ENCODE data around the gene REEP1. TPM values are rescaled to one million over a fixed set of nuclear protein-coding genes. Genes with fewer than 3 reads are reported as not detected.

The REEP1 gene
- total RNA-seq, 4 donors from 2014 or later, result 0.39 to 3.3 (median 1.7) TPM

- Histone ChIP-seq H3K27ac (no peak overlapping the region), H3K9me3 (no peaks in the 10 kb centered on the region), H3K4me1 (peaks cover 0 to 4% (median 1%) of the 10 kb centered on the region in 4 donors), H3K27me3 (no peaks in the 10 kb centered on the region), H3K4me3 (no peak overlapping the region), H3K36me3 (peaks cover 3 to 66% (median 26%) of the 10 kb centered on the region in 3 donors)
- 51 to 52% methylated on average over 1 of the region's 1 CpG for WGBS, 2 donors
- no peak for TF ChIP-seq POLR2A (IDR thresholded peaks at IDR 0.05)
- TF ChIP-seq EP300 (IDR thresholded peaks at IDR 0.05), result no peak
- TF ChIP-seq CTCF (IDR thresholded peaks at IDR 0.05), result no peak
- DNase-seq (ENCODE audit: low spot score in 2 of 2), result no peak
These were observed 124.4 kb downstream of the REEP1 start for GRCh38 chr2:86213056-86213455.

DNA sequence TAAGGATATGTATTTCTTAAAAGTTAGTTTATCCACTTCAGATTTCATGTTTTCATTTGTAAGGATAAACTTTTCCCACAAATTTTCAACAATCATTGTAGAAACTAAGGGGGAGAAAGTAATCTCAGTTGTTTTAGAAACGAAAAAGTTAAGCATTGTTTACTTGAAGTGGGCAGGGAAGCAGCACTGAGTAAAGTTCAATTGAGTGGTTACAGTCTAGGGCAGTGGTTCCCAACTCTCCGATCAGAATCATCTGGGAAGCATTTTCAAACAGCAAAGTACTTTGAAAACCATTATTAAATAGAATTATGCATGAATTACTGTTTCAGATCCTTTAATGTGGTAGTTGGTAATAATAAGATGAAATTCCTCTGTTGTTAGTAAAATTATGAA is 125.6 kb downstream of the REEP1 start:
- WGBS, 2 donors, result 77 to 89% methylated on average over 2 of the region's 2 CpGs
- Histone ChIP-seq H3K27ac (no peak overlapping the region), H3K36me3 (peaks cover 6 to 79% (median 33%) of the 10 kb centered on the region in 3 donors), H3K9me3 (no peaks in the 10 kb centered on the region), H3K27me3 (no peaks in the 10 kb centered on the region), H3K4me3 (no peak overlapping the region), H3K4me1 (peaks cover 0 to 3% (median 0%) of the 10 kb centered on the region in 4 donors)
- no peak for DNase-seq (ENCODE audit: low spot score in 2 of 2)
- TF ChIP-seq CTCF (IDR thresholded peaks at IDR 0.05) (no peak), EP300 (IDR thresholded peaks at IDR 0.05) (no peak), POLR2A (IDR thresholded peaks at IDR 0.05) (no peak)

DNA sequence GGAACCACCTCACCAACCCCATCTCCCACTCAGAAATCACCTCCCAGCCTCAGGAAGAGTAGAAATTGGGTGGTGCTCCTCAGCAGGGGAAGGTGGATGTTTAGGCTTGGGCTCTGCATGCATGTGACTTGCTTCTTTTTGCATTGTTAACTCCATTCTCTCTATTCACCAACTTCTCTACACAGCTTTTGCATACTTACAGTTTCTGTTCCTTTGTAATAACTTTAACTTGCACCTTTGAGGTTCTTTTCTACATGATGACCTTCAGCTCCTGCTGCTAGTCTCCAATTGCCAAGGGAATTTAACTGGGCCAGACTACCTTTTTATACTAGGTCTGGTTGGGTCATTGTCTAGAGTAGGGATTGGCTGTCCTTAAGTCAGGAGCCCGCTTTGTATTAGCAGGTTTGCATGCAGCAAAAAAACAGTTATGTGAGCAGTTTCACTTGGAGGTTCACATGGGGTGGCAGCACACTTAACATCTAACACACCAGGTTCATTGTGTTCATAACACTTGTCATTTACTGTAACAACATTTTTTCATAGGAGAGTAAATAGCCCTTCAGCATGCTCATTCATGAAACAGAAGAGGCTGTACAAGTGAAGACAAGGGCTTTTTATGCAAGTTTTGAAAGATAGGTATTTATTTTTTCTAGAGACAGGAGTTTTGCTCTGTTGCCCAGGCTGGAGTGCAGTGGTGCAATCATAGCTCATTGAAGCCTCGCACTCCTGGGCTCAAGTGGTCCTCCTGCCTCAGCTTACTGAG is 126.2 kb downstream of the REEP1 start:
- Histone ChIP-seq H3K4me1 (peaks cover 0 to 3% (median 0%) of the 10 kb centered on the region in 4 donors), H3K36me3 (peaks cover 8 to 85% (median 33%) of the 10 kb centered on the region in 3 donors), H3K4me3 (no peak overlapping the region), H3K27me3 (no peaks in the 10 kb centered on the region), H3K27ac (no peak overlapping the region), H3K9me3 (no peaks in the 10 kb centered on the region)
- TF ChIP-seq EP300 (IDR thresholded peaks at IDR 0.05), result no peak
- no peak for TF ChIP-seq POLR2A (IDR thresholded peaks at IDR 0.05)
- TF ChIP-seq CTCF (IDR thresholded peaks at IDR 0.05), result no peak
- 86 to 89% methylated on average over 2 of the region's 2 CpGs for WGBS, 2 donors
- DNase-seq (ENCODE audit: low spot score in 2 of 2), result no peak

DNA sequence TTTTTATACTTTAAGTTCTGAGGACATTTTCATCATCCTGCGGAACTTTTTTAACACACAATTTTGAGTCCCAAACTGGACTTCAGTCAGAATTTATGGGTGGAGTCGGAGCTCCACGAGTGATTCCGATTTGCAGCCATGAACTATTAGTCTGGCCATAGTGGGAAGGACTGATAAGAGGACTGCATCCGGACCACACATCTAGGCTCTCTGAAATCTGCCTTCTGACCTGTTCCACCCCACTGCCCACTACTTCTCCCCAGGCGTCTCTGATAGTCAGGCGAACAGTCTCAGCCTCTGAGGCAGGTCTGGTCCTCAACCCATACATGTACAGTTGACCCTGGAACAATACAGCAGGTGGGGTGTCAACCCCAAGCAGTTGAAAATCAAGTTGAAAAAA is 133.0 kb downstream of the REEP1 start:
- 79 to 85% methylated on average over 7 of the region's 7 CpGs for WGBS, 2 donors
- H3K36me3 ChIP-seq, result peaks cover 5 to 36% (median 20%) of the 10 kb centered on the region in 3 donors
- H3K9me3 ChIP-seq, result no peaks in the 10 kb centered on the region
- peaks cover 0 to 29% (median 4%) of the 10 kb centered on the region in 4 donors for H3K4me1 ChIP-seq
- no peak for TF ChIP-seq CTCF (IDR thresholded peaks at IDR 0.05)
- TF ChIP-seq POLR2A (IDR thresholded peaks at IDR 0.05), result no peak
- no peak for TF ChIP-seq EP300 (IDR thresholded peaks at IDR 0.05)
- no peak for DNase-seq (ENCODE audit: low spot score in 2 of 2)
- H3K4me3 ChIP-seq, result no peak overlapping the region
- no peaks in the 10 kb centered on the region for H3K27me3 ChIP-seq
- H3K27ac ChIP-seq, result no peak overlapping the region

GRCh38 chr2:86203614-86204013 is 133.8 kb downstream of the REEP1 start:
- 94 to 100% methylated on average over 1 of the region's 1 CpG for WGBS, 2 donors
- Histone ChIP-seq H3K27ac (no peak overlapping the region), H3K4me3 (no peak overlapping the region), H3K27me3 (no peaks in the 10 kb centered on the region), H3K36me3 (peaks cover 5 to 27% (median 13%) of the 10 kb centered on the region in 3 donors), H3K9me3 (no peaks in the 10 kb centered on the region), H3K4me1 (peaks cover 0 to 35% (median 4%) of the 10 kb centered on the region in 4 donors)
- TF ChIP-seq POLR2A (IDR thresholded peaks at IDR 0.05) (no peak), CTCF (IDR thresholded peaks at IDR 0.05) (no peak), EP300 (IDR thresholded peaks at IDR 0.05) (no peak)
- no peak for DNase-seq (ENCODE audit: low spot score in 2 of 2)
